HTERT RPE-1 (cell line): Measurements from ENCODE around the gene SPATA32.

Experiments
- in situ Hi-C: fragments of 300-500 bp; cut with MboI; formaldehyde crosslinking; loops from 4 replicates; pipeline ENCODE4 v1.14.3; 2020; ENCODE audit warnings: low sequenced_read_pairs

SPATA32 gene

DNA sequence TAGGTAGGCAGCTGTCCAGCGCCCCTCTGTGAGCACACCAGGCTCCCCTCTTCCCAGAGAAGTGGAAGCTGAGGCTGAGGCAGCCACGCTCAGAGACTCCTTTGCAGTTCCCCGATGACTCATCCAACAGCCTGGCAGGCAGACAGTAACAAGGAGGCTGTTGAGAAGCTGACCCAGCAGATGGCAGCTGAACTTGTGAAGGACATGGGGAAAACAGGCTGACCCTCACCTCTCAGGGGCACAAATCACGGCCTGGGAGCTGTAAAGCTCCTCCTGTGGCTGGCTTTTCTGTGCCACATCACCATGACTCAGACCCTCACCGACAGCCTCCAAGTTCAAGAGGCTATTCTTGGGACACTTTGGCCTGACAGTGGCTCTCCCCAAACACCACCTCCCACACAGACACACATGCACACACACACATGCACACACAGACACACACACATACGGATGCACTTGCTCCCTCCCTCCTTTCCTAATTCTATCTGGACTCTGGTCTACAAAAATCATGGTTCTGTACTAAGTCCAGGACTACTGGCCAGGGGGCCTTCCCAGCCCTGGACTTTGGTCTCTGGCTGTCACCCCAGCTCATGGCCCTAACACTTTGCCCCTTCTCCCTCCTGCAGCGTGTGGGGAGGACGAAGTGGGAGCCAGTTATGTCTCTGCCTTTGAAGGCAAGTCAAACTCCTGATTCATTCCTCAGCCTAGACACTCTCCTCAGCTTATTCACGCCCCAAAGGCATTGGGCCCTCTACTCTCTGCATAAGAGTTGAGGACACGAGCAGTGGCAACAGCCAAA, 31.7 kb upstream of the SPATA32 start:
- in situ Hi-C loops = no loop called here

DNA sequence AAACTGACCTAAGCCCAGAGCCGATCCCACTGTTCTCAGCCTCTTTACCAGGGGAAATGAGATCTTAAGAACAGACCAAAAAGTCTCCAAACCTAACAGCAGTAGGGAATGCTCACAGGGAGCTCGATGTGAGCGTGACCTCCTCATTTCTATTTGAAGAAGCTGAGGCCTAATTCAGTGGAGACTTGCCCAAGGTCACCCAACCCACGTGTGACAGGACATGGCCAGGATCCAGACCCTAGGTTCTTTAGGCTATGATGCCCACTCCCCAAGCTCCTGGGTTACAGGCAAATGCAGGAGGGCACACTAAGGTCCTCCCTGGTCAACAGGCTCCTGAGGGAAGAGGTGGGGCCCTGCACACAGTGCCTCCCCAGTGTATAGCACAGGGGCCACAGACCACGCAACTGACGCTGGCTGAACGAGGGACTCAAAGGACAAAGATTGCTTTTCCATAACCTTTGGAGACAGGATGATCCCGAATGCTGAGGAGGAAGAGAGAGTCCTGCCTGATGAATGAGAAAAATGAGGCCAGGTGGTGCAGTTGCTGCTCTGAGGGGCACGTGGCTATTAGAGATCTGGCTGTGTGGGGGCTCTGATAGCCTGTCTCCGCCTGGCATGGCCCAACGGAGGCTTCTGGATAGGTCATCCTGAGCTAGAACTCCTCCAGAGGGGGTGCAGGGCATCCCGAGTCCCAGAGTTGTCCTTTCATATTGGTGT, 31.0 kb upstream of the SPATA32 start:
- in situ Hi-C loops = no loop called here

DNA sequence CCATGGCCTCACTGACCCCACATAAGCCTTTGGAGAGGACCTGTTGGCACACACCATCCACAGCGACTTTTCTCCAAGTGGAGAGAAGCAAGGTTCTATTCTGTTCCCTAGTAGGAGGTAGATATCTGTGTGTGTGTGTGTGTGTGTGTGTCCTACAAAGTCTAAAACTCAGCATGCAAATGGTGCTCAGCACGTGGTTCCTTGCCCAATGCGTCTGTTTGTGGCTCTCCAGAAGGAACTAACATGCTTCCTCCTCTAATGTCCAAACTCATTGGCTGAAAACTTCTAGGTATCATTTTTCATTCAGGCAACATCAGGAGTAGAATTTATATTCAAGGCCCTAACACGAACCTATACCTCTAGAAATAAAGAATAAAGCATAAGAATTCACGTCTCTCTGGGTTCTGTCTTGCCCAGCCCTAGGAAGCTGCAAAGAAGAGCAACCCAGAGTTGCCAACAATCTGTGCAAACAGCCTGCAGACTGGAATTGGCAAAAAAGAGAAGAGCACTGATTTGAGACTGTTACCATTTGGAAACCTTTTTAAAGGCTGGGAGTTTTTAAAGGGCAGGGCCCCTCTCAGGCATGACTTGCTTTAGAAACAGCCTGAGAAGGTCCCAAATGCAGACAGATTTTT, 29.4 kb upstream of the SPATA32 start:
- in situ Hi-C loops = no loop called here

DNA sequence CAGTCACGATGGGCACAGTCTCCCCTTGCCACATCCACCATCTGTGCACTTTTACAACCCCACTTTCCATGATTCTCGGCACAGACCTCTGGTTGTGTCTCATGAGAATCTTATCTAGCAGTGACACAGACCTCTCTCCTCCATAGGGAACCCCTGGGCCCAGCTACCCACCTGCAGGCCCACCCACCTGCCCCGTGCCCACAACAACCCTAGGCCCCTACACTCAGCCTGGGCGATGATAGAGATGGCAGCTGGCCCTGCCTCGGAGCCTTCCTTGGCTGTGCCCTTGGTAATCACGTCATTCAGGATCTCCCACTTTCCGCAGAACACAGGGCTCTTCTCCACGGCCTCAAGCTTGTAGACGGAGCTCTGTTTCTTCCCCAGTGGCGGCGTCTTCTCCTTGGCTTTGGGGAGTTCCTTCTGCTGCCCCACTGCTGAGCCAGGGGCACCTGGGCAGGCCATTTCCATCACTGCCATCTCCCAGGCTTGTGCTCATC, 28.4 kb upstream of the SPATA32 start:
- in situ Hi-C loops = no loop called here

DNA sequence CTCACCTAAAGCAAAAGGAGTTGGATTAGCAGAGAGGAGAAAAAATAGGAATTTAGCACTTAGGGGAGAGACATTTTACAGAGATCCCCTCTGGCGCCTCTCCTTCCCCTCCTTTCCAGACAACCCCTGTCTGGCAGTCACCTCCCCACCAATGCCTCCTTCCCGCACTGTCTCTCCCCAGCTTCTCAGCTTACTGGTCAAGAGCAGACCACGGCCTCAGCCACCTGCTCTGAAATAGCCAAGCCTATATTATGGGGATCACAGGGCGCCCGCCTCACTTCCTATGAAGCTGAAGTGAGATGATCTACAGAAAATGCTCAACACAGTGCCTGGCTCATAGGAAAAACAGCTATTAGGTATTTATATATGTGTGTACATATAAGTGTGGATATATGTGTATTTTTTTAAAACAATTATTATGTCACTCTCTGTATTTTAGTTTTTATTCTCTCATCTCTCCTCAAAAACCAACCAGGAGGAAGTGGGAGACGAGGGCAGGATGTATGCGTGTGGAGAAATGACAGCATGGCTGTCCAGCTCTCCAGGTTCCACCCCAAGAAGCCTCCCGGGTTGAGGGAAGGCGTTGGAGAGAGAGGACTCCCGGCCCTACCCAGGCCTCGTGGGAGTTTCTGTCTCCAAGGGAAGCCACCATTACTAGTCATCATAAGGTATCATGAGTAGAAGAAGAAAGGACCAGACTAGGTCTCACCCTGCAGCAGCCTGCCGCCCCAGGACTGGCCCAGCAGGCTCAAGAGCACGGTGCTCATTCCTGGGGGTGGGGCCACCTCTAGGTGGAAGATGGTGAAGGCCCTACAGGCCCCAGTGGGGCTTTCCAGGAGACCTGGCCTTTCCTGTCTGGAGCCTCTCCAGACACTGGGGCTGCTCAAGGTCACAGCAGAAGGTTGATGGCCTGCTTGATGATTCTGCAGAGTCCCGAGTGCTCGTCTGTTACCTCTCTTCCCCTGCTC, 27.7 kb upstream of the SPATA32 start:
- in situ Hi-C loops = no loop called here

DNA sequence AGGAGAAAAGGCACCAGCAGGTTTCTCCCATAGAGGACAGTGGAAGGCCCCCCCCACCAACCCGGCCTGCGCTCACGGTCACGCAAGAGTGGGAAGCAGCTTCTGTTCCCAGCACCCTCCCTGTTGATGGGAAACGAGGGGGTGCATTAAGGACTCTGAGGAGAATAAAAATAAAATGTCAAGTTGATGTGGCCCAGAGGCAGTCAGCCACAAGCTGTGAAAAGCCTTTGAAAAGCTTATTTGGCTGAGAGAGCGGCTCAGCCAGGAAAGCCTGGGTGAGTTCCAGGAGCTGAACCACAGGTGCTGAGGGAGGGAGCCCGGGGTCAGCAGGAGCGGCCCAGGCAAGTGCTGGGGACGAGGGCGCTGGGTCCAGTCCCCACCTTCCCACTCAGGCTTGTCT, 26.9 kb upstream of the SPATA32 start:
- in situ Hi-C loops = no loop called here

DNA sequence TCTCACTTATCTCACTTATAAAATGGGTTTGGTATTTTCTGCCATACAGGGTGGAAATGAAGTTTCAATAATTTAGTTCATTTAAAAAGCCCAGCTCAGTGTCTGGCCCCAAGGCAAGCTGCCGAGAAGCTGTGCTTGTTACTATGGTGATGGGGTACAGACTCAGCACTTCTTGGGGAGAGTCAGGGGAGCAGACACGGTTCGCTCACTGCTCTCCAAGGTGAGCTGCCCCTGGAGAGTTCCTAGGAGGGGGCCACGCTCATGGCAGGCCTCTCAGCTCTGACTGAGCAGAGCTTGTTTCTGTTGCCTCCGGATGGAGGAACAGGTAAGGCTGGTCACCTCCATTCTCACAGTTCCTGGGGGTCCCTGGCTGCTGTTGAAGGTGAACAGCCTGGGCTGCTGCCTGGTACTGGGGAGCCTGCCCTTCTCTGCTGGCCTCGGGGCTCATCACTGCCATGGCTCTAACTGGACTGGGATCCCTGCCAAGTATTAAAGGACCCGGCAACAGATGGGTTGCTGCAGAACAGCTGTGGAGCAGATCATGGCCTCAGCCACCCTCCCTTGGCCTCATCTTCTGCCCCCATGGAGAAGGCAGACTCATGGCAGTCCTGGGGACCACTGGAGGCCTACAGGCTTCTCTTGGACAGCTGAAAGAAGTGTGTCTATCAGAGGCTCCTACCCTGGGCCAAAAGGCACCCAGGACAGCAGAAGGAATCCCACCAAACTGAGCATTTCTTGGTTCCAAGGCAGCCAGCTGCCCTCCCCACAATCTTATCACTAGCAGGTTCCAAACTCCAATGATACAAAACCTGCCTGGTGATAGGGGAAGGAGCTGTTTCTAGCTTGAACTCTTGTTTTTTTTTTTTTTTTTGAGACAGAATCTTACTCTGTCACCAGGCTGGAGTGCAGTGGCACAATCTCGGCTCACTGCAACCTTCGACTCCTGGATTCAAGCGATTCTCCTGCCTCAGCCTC, 25.9 kb upstream of the SPATA32 start:
- in situ Hi-C loops = no loop called here

DNA sequence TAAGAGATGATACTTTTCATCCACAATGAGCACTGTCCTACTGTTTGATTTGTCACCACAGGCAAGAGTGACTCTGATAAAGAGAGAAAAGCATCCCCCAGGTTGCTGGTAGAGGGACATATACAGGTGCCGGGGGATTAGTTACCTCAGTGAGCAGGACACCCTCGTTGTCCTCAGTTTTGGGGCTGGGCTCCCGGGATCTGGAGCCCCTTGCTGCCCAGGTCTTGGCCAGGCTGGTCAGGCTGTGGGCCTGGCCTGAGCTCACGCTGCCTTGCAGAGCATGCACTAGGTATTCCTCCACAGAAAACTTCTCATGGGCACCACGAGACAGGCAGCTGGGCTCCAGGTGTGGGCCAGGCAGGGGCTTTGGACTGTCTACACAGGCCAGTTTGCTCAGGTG, 24.4 kb upstream of the SPATA32 start:
- in situ Hi-C loops = no loop called here

DNA sequence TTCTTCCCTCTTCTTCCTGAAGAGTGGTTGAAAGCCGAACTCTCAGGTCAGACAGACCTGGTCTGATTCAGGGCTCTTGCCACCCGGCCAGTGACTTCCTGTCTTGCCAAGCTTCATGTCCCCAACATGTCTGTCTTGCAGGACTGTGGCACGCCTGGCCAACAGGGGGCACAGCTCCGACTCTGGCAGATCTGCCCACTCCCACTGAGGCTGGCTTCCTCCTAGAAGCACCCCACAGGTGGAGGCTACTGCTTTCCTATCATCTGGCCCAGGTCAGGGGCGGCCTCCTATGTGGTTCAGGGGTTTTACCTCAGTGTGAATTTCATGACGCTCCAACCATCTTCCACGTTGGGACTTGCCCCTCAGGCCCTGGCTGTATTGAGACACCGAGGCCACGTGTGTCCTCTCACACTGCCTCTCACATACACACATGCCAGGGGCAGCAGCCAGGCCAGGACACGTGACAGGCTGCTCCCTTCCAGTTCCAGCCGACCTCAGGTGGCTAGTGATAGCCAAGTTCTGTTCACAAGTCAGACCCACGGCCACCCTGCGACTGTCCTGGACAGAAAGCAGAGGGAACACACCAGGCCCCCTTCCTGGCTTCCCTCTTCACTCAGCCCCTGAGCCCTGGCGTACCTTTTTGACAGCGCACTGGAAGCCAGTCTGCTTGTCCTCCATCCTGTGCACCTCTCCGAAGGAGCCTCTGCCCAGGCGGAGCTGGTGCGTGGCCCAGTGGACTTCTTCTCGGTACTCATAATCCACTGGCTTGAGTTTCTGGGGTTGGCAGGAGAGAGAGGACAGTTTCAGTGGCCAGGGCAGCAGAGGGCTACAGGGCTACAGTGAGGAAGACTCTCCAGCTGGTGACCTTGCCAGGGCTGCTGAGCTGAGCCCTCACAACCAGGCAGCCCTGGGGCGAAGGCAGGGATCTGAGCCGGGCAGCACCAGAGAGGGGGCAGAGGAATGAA, 22.6 kb upstream of the SPATA32 start:
- in situ Hi-C loops = no loop called here

DNA sequence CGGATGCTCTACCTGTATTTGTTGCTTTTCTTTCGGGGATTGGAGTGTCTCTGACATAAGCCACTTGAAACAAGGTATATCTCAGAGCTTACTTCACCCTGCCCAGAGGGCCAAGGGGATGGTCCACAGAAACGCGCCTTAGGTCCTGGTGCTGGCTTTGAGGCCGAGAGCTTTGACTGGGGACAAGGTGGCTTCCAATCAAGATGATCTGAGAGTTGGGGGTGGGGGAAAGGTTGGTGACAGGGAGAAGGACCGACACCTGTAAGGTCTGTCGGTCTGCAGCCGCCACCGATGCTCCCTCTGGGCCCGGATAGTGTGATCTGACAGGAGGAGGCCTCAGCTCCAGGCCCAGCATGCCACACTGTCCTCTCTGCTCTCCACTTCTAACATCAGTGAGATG, 21.8 kb upstream of the SPATA32 start:
- in situ Hi-C loops = no loop called here

DNA sequence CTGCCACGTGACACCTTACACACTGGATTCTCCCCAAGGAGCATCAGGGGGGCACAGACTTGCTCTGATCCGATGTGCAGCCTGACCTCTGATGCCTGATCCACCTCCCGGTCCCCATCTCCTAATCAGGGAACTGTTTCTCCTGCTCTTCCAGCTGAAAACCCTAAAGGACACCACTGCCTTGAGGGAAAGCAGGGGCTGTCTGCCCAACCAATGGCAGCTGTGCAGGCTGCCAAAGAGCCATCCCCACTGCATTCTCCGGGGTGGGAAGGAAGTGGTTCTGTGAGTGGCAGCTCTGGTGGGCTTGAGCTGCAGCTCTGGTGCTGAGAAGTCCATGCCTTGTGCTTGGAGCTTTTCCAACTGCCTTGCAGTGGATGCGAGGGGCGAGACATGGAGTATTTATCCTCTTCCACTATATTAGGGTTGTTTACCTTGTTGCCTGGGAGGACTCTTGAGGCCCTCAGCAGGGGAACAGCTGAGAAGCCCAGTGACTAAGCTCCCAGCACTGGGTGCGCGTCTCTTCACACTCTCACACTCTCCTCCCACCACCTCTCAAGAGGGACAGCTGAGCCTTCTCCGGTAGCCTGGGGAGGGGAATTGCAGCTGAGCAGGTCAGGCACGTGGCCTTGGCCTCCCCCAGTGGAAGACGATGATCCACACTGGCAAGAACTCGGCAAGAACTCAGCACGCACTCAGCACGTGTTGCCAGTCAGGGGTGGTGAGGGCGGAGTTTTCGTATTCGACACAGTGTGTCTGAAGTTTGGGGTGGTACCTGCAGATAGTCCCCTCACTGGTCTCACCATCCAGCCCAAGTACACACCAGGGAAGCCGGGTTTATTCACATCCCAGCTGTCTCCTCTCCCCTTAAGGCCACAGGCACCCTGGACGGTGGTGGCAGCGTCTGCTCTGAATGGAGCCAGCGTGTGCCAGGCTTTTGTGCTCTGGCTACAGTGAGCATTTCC, 21.1 kb upstream of the SPATA32 start:
- in situ Hi-C loops = no loop called here

DNA sequence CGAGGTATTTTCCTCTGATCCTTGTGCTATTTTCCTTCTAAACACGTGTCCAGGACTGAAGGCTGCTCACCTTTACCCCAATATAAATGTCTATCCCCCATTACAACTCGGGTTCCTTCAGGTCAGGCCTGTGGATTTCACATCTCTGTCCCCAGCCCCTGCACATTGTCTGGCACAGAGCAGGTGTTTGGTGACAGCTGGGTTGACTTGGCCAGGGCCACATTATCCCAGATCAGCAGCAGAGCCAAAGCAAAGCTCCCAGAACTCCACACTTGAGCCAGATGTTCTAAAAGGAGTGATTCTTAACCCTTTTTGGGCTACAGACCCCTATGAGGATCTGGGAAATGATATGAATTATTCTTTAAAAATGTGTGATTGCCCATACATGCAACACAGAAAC, 18.0 kb upstream of the SPATA32 start:
- in situ Hi-C loops = no loop called here

DNA sequence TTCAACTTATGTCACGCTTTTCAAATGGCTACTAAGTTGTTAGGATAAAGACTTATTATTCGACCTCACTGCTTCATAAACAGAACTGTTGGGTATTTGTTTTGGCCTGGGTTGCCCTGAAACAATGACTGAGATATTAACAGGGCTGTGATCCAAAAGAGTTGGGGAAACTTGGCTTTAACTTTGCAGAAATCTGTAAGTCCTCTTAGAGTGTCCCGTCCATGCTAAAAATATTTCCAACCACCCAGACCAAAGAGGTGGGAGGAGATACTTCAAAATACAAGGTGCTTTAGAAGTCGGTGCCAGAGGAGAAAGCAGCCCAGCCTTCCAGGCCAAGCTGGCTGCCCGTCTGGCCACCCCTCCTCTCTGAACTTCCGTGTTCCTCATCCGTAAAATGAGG, 16.1 kb upstream of the SPATA32 start:
- in situ Hi-C loops = no loop called here

DNA sequence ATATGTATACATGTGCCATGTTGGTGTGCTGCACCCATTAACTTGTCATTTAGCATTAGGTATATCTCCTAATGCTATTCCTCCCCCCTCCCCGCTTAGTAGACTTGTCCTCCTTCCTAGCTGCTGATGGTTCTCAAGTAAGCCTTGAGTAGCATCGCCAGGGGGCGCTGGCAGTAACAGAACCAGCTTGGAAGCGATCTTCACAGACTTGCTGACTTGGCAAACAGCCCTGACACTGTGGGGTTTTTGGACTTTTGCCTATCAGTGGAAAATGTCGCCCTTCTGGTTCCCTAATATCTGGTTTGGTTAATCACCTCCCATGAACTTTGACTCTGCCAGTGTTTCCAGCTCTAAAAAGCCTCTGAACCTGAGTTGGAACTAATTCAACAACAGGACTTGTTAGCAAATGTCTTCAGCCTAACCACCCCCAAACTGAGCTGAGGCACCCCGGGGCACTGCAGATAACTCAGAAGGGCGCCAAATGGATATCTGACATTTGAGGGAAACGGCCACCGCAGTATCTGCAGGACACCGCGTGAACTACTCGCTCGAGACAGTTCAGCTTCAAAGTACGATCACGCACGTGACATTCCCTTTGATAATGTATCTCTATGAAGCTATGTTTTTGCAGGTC, 15.4 kb upstream of the SPATA32 start:
- in situ Hi-C loops = no loop called here

DNA sequence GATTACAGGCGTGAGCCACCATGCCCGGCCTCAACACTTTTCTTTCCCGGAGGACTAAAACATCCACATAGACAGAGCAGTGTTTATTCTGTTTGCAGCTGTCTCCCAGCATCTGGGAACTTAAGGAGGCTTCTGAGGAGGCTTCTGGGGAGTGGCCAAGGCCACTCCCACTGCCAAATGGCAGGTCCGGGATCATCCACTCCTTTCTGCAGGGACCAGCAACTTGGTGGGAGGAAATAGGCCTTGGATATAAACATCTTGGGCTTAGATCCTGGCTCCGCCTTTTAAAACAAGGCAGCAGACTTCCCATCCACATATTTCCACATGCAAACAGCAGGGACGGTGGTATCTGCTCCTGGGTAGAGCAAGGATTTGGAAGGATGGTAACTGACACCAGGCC, 14.1 kb upstream of the SPATA32 start:
- in situ Hi-C loops = no loop called here

DNA sequence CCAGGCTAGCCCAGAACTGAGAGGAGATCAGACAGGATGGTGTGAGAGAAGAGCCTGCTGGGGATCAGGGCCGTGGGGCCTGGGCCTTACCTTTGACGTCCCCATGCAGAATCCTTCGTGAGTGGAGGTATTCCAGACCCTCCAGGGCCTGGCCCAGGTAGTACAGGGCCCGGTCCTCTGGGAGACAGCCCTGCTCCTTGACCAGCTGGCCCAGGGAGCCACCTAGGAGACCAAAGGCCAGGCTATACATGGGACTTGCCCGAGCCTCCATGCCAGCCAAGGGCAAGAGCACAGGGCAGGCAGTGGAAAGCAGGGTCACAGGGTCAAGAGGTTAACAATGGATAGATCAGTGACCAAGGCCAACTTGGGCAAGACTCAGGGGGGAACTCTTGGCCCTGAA, 12.1 kb upstream of the SPATA32 start:
- in situ Hi-C loops = no loop called here

DNA sequence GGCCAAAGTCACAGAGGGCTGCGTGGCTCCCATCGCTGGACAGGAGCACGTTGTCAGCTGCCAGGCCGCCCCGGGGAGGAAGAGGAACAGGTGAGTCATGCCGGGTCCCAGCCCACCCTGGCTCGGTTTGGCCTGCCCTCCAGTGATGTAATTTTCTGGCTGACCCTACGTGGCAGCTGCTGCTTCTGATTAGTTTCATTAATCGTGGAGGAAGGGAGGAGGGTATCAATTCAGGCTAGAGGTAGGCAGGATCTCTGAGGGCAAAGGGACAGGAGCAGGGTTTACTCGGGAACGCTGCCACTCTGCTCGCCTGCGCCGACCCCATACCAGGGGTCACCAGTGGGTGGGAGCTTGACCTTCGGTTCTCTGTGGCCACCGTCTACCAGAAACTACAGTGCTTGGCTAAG, 11.7 kb upstream of the SPATA32 start:
- in situ Hi-C loops = no loop called here
